AG08396 (cell line): ENCODE data around the gene HOXA10.
A peak's percentile ranks its signal among the peaks of the same experiment; 100 is the strongest.

Experiments
- DNase-seq: peaks from one replicate; pipeline ENCODE4 v3.0.0; 2012; ENCODE audit warnings: low spot score, mixed read lengths

Gene HOXA10

DNA sequence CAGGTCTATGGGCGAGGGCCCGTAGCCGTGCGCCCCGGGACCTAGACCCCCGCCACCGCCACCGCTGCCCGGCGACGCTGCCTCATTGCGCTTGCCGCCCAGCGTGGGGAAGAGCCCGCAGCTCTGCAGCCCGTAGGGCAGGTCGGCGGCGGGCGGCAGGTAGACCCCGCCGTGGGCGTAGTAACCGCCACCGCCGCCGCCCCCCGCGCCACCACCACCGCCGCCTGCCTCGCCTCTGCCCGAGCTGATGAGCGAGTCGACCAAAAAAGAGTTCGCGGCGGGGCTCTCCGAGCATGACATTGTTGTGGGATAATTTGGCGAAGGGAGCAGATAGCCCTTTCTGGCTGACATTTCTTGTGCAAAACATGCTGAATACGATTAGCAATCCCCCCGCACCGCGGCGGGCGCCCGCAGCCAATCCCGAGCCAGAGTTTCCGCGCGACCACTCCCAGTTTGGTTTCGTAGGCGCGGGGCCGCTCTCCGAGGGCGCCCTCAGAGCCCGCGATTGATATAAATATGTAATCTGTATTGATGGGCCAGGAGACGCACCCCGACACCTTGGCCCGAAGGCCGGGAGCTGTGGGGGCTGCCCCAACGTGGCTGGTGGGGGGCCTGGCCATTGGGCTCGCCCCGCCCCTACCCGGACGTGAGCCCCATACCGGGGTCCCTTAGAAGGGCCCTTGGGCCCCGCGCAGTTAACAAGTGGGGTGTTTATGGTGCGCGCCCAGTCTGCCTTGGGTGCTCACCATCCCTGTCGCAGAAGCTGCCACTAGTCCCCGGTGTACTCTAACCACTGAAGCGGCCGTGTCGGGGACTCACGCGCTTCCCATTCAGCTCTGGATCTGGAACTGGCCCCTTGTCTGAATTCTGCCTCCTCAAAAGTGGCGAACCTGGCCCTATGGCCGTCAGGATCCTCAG is at the start of gene HOXA10:
HOXA10 (minus strand) TSS at position 365 of the 918 bp plus-strand sequence; CDS start at position 351, 14 bp downstream.
- DNase-seq = no peak

DNA sequence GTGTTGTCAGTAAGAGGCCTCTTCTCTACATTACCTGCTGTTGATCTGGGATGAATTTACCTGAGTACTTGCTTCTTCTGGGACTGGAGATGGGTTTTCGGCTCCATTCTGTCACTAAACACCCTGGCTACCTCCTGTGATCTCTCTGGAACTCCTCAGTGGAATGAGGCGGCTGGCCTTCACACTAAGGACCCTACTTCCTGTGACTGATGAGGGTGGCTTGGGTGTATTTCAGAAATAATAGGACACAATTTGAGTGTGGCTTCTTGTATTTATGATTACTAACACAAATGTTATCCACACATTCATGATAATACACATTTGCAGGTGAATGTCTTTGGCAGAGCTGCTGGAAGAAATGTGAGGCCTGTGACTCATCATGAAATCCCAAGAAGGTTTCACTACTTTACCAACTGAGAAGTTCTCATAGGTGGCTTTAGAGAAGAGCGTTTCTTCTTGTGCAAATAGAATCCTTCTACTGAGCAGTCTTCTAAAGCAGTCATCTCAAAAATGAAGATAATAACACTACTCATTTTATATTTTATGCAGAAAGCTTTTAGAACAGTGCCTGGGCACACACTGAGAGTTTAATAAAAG is 47.2 kb upstream of the HOXA10 start:
- DNase-seq = no peak

DNA sequence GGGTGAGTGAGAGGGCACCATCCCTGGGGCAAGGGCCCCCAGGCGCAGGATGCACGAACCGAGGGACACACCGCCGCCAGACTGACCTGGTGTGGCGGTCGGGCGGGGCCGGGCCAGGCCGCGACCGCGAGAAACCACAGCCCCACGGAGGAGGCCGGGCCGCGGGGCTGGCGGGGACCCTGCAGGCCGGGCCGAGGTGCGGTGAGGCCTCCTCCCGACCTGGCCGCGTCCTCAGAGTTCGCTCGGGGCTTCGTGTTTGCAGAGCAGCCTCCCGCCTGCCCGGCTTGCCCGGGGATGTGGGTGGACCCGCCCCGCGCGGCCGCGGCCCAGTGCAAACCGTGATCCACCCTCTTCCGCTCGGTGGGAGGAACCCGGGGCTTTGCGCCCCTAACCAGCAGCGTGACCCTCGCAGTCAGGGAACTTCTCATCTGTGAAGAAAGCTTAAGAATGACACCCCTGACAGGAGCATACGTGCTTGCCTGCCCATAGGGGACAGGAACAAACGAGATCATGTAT is 46.4 kb upstream of the HOXA10 start:
- no peak for DNase-seq

DNA sequence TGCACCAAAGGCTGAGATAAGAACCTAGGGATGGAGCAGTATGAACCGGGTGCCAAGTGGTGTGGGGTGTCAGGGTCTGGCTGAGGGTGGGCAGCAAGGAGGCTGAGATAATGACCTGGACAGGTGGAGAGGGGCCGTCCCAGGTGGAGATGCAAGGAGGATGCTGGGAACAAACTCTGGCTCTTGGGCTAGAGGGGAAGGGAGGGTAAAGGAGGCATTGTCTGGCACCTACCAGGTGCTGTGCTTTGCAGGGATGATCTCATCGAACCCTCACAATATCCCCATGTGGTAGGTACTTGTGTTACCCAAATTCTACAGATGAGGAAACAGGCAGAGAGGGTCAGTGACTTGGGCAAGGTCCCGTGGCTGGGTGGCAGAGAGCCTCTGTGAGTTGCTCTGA is 45.7 kb upstream of the HOXA10 start:
- no peak for DNase-seq

DNA sequence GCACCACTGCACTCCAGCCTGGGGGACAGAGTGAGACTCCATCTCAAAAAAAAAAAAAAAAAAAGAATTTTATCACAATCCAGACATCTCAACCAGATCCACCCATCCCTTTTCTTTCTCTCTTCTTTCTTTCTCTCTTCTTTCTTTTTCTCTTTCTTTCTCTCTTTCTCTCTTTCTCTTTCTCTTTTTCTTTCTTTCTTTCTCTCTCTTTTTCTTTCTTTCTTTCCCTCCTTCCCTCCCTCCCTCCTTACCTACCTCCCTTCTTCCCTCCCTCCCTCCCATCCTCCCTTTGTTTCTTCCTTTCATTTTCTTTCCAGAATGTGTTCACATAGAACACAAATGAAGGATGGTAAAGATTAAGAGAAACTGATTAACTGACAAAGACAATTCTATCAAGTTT is 43.8 kb upstream of the HOXA10 start:
- no peak for DNase-seq

DNA sequence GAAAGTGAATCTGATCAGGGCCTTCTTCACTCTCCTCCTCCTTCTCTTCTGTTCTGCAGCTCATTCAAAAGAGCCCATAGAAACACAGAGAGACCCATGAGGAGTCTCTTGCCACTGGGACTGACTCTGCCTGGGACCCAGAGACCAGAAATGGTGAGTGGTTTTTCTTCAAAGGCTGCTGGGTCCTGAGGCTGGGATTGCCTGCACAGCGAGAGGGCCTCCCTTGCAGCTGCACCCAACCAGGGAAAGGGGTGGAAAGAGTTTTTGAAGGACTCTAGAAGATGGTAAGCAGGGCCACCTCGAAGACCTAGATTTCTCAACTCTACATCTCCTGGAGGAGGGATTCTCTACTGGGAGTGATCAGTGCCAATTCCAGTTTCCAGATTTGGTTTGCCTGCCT is 41.2 kb upstream of the HOXA10 start:
- DNase-seq = no peak

DNA sequence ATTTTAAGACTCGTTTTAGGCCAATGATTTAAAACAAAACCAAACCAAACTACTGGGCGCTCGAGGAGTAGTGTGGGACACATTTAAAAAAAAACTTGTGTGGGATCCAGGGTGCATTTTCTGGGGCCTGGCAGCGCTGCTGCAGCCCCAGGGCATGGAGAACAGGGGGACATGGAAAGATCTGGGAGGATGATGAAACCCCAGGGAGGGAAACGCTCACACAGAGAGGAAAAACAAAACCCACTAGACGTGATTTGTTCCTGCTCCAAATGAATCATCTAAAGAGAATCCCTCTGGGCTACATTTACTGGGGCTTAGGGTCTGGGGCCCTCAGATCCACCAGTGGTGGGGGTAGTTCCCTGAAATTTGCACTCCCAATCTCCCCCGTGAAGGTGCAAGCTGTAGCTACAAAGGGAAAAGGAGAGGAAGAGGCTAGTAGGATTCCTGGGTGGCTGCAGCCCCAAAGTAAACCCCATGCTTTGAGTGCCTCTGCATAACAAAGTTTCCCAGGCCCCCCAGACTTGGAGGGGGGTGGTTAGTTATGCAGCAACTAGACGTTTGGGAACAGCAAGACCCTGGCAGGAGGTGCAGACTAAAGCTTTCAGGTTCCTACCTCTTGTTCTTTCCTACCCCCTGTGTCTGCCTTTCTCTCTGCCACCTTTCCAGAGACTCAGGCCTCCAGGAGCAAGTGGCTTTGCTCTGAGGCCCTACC is 40.3 kb upstream of the HOXA10 start:
- DNase-seq = no peak

DNA sequence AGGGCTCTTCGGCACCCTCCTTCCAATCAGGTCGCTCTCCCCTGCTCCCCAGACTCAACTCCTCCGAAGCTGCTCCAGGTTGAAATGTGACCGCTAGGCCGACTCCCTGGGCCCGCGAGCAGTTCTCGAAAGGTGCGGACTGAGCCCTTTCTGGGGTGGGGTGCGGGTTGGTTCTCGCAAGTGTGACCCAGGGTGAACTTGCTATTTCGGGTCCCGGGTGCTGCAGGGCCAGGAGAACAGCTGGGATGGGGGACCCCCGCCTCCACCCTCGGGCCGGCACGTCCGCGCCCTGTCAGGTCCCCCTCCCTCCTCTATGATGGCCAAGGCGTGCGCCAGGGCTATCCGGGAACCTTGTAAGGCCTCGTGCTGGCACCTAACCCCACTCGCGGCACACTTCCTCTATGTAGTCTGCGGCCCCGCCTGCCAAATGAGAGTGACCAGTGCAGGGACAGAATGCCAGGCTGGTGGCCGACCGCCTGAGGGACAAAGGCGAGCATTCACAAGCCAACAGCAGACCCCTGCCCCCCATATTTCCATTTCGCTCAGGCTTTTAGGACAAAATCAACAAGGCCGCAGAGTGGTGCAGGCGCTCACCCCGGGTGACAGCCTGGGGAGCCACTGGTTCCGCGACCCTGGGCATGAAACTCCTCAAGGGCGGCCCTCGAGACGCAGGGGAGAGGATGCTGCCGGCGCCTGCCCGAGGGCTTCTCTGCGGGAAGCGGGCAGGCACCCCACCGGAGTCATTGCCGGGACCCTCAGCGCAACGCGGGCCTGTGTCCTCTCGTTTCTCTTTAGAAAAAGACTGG is 39.5 kb upstream of the HOXA10 start:
- no peak for DNase-seq

DNA sequence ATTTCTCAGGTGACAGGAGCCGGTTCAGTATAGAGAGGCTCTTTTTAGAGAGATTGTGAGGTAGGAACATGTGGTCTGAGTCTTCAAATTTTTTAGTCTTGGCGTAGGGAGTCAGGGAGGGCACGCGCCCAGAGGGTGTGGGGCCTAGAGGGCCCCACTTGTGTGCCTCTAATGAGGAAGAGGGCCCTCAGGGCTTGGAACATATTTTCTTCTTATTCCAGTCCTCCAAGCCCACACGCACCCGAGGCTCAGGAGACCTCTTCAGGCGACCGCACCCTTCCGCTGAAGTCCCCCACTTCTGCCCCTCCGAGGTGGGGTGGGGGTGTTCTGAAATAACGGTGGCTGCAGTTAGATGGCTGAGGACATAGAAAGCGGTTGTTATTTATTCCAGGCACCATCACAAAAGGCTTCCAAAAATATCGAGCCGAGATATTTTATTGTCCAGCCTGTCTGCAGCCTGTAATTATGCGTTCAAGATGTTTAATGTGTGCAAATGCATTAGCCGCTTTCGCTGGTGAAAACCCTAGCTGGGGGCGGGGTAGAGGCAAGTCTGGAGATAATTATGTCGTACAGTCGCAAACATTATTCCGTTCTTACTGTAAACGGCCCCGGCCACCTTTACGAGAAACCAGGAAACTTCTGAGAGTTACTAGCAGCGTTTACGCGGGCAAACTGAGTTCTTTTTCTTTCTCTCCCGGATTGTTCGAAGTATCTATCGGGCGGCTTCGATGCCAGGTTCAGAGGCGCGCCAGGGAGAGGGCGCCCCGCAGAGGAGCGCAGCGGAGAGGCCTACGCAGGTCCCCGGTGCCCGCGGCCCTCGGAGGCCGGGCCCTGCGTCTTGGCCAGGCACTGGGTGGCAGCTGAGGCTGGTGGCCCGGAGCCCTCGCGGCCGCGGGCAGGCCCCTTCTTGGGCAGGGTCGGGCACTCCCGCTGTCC is 38.6 kb upstream of the HOXA10 start:
- no peak for DNase-seq

DNA sequence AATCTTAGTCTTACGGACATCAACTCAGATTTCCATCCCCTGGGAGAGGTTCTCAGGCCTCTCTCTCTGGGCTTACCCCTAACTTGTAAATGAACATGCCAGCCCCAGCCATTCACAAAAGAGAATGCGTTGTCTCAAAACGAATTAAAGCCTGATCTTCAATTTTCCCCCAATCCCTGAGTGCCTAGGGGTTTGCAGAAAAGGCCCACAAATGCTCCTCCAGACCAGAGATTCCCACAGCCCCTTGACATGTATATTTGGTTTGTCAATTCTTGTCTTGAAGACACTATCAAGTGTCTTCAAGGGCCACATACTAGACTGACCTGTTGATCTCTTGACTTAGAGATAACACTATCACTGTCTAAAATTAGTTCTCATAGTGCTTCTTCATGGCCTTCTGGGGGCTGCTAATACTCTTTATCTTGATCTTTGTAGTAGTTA is 37.7 kb upstream of the HOXA10 start:
- DNase-seq = no peak

DNA sequence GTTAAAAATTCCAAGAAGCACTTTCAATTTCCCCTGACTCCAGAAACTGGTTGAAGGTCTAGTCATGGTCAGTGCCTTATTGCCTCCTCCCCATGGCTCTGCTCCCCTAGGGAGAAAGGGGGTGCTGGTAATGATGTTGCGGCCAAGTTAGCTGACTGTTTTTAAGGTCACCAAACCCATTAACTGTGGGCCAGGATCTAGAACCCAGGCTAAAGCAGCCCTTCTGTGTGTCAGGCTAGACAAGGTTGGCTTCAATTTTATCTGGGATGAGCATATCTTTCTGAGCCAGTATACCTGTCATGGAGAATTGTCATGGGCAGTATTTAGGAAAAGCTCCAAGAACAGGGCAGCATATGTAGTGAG is 36.9 kb upstream of the HOXA10 start:
- DNase-seq = no peak

DNA sequence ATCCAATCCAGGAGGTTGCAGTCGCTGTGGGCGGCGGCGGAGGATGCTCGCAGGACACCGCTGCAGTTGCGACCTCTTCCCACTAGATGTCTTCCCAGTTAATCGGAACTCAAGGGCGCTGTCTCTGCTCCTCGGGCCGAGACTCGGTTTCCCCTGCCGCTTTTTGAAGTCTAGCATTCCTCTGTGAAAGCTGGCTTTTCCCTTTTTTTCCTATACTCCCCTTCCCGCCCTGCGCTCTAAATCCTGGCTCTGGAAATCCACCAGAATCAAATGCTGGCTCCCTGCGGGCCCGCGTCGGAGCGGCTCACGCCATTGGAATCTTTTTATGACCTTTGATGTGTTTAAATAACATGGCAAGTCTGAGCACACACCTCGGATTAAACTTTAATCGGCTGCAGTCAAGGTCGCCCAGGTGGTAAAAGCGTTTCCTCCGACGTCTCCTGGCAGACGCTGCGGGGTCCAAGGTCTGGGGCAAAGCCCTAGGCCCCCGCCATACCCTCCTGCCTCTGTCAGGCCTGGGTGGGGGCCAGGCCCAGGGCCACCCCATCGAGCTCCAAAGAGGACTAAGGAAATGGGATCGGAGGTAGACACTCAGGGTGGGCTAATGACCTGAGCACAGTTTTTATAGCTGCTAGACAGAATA is 36.4 kb upstream of the HOXA10 start:
- DNase-seq = peak; percentile 80

DNA sequence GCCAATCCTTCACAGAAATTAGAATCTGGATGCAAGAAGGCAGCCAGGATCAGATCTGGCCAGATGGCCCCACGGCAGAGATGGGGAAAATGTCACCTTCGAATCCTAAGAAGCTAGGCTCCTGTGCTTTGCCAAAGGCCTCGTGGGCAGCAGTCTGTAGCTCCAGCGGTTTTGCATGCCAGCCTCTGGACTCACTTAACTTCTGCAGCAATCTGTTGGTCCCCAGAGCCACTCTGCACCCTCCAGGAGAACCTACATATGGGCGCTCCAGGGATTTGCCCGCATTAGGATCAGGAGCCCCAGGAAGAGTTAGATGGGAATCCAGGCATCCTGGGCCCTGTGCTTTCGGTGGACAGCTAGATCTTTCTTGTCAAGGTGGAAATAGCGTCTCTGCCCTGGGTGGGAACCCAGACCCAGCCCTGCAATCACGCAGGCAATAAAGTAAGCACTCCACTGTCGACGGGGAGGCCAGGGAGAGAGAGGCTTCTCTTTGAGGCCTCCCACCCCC is 35.9 kb upstream of the HOXA10 start:
- DNase-seq = no peak

DNA sequence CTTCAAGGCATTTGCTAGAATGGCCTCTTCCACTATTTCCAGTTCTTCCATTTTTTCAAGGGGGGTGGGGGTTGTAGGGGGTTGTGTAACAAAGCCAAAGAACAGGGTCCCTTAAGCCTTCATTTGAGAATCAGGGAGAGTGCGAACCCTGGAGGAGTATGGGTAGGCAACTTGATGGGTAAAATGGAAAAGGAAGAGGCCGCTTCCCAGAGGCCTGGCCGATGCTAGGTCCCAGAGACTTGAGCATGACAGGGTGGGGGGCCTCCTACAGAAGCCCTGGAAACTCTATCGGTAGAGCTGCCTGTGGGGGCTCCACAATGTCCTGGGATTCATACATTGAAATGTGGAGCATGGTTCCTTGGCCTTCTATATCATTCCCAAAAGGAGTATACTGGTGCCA is 34.9 kb upstream of the HOXA10 start:
- no peak for DNase-seq

DNA sequence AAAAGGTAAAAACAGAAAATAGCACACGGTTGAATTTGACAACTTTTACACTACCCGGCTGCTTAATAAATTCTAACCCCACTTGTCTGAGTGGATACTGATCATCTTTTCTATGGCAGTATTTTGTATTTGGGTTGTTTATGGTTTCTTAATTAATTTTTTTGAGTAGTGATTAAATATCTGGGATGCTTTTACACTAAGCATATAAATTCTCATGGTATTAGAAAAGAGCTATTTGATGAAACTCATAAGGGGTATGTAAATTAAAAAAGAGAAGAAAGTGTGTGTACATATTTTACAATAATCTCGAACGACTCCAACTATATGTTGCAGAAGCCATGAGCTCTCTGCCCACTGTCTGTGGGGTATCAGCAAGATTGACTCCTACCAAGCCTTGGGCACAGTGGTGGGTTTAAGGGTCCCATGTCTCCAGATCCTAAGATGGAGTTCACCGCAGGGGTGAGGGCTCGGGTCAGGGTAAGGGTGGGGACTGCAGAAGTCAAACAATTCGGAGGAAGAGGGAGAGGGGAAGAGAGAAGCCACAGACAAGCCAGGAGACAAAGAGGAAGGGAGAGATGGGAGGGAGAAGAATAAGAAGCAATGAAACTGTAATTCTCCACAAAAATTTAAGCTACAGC is 33.3 kb upstream of the HOXA10 start:
- DNase-seq = no peak

DNA sequence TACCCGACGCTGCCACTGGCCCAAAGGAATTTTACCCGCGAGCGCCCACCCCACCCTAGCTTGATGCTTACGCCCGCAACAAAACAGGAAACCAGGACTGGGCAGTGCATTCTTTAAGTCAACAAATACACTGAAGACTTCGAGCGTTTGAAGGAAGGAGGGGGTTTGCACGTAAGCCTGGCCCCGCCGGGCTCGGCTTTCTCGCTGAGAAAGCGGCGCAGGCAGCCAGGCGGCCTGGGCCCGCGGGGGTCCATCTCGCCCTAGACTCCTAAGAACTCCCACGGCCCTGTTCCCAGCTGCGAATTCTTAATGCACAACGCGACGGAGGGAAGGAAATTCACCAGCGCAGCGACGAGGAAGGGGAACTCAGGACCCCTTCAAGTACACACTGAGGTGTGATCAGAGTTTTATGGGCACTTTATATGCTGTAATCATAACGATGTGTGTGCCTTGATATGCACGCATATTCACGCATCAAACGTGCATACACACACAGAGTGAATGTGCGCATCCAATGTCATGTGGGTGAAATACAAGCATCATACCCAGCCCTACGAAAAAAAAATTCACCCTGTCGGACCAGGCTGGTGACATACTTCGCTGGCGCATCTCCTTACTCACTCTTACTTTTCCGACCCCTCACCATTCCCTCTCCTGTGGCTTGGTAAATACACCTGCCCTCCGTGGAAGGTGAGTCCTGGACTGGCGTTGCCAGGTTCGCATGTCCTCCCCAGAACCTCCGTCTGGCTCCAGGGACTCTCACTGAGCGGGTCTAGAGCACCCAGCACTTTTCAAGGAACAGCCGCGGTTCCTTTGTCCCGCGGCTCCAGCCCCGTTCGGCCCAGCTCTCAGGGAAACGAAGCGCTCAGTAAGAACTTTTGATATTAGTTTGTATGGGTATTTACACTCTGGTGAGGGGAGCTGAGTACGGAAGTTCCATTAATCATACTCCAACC is 31.5 kb upstream of the HOXA10 start:
- no peak for DNase-seq

DNA sequence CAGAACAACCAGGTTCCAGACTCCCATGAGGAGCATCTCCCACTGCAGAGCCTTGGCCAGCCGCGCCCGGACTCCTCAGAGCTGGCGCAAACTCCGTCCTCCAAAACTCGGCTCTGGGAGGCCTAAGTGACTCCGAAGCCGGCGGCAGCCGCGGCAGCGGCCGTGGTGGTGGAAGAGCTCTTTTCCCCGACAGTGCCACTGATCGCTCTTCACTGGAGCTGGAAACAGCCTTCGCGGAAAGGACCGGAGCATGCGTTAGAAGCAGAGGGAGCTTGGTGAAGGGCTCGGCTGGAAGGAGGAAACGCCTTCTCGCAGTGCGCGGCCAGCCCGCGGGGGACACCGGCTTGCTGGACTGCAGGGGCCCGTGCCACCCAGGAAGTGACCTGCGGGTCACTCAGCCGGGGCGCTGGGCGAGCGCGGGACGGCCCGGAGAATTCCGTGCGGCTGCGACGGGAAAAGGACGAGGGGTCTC is 30.8 kb upstream of the HOXA10 start:
- no peak for DNase-seq

DNA sequence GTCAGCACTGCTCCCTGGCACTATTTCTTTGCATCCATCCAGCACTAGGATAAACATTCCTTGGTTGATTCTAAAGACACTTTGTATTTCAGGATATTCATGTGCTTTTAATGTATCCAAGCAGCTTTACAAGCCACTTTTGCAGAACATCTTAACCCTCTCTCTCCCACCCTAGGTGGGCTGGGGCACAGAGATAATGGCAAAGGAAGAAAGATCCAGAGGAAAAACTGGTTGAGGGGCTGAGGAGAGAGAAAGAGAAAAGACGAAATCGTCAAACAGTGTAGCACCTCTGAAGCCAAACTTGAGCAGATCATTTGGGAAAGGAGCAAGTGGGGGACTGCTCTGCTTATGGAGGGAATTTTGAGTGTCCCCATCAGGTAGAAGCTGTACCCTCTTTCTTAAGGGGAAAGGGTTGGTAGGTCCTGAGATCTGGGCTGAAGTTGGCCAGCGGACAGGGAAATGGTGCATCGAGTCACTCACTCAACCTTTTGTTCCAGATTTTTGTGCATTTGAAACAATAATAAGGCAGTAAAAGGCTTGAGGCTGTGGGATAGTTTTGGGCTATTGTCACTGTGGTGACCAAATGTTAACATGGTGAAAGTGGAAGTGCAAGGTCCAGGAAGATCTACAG is 30.0 kb upstream of the HOXA10 start:
- no peak for DNase-seq
